NCI-H1092 treated with DMSO at 0.1 percent for 48 hours (cell line): Measurements from ENCODE around the gene HDHD2.
A peak's percentile ranks its signal among the peaks of the same experiment; 100 is the strongest.
"Not testable (repeated sequence)": the region's sequence is repeated elsewhere in the genome, so short reads cannot be mapped to it uniquely, and the experiment has no call there.

Experiments used
- DNase-seq: peaks from one replicate; lab custom pipeline; 2025; lab: John Stamatoyannopoulos, UW

HDHD2 gene, protein sequence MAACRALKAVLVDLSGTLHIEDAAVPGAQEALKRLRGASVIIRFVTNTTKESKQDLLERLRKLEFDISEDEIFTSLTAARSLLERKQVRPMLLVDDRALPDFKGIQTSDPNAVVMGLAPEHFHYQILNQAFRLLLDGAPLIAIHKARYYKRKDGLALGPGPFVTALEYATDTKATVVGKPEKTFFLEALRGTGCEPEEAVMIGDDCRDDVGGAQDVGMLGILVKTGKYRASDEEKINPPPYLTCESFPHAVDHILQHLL

DNA sequence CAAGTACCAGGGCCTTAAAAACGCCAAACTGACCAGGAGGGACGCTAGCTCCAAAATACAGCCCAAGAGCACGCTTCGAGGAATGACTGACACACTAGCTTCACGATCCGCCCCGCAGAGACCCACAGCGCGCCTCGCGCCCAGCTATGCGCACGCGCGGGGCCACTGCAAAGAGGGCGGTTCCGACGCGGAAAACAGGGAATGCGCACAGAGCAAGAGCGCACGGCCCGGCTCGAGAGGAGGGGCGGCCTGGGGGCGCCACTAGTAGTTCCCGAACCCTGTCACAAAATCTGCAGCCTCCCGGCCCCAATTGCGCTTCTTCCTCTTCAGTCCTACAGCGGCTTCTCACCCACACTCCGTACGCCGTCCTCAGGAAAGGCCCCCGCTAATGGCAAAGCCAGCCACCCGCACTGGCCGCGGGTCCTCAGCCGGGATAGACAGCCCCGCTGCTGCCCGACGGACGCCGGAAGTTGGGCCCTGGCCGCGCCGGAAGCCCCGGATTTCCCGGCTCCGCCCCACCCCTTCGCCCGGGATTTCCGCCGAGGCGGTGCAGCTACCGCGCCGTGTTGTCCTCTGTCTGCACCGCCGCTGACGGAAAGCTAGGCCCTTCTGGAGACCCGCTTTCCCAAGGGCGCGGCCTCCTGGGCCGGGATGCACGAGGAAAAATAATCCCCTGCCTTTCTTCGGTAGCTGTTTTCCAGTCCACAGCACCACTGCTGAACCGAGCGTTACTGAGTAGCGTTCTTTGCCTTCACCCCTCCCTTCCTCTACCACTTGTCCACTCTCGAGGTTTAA lies at the start of gene HDHD2:
HDHD2 (minus strand) TSS at position 472 of the 795 bp plus-strand sequence. CDS start 14,061 bp downstream, outside the sequence.
- DNase-seq = peak; percentile 91

DNA sequence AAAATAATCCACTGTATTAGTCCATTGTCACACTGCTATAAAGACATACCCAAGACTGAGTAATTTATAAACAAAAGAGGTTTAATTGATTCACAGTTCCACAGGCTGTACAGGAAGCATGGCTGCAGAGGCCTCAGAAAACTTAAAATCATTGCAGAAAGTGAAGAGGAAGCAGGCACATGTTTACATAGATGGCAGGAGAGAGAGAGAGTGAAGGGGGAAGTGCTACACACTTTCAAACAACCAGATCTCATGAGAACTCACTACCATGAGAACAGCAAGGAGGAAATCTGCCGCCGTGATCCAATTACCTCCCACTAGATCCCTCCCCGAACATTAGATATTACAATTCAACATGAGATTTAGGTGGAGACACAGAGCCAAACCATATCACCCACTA lies 45.7 kb upstream of the HDHD2 start:
- DNase-seq = not testable (repeated sequence)

DNA sequence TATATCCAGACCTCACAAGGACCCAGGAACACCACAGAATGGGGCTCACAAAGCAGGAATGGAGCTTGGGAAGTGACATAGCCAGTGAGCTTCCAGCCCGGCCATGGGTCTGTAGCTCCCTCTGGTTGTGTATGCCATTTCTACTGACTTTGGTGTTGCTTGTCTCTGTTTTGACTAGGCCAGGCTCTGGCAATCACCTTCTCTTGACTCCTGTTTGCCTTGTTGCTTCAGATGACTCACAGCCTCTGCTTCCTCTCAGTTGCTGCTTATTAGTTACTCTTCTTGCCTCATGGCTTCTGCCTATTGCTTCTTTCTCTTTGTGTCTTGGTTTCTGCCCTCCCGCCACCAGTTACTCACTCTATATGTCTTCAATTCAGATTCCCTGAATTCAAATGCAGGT lies 41.7 kb upstream of the HDHD2 start:
- no peak for DNase-seq

DNA sequence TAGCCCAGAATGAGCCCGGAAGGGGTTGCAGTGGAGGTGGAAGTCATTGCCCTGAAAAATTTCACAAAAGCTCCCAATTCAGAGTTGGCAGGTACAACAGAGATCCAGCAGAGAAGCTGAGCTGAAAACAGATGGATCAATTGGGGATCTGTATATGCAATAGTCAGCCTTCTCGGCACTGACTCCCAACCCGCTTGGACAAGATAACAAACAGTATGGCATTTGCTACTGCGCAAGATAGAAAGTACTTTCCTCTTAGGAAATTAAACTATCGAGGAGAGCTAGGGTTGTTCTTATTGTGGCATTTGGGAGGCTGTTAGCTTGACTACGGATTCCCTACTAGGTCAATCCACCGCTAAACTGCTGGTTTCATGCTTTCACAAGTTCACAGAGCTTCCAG lies 37.4 kb upstream of the HDHD2 start:
- DNase-seq = no peak

DNA sequence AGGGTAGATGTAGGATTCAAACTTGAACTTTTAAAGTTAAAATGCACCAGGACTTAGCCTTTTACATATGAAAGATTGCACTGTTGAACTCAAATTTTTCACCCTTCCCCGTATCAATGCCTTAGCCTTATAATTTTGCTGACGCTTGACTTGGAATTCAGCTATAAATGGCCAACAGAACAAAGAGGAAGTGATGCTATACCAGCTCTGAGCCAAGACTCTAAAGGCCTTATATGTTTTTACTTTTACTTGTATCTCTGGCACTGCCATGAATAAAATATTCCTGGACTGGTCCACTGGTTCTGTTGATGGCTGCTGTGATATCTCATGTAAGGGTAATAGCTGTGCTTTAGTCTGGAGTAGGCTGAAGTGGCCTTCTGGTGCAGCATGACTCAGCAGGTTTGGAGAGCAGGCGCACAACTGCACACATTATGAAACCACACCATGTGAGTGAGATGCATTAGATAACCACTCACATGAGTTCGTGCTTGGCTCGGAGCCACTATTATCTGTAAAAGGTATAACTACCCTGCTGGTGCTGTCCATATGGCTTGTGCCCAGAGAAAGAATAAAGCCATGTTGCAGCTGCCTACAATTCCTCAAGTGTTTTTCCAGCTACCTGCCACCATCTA lies 34.2 kb upstream of the HDHD2 start:
- no peak for DNase-seq

DNA sequence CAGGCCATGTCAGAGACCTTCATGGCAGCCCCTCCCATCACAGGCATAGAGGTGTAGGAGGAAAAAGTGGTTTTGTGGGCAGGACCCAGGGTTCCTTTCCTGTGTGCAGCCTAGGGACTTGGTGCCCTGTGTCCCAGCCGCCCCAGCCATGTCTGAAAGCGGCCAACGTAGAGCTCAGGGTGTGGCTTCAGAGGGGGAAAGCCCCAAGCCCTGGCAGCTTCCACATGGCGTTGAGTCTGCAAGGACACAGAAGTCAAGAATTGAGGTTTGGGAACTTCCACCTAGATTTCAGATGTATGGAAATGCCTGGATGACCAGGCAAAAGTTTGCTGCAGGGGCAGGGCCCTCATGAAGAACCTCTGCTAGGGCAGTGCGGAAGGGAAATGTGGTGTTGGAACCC lies 31.9 kb upstream of the HDHD2 start:
- not testable (repeated sequence) for DNase-seq

DNA sequence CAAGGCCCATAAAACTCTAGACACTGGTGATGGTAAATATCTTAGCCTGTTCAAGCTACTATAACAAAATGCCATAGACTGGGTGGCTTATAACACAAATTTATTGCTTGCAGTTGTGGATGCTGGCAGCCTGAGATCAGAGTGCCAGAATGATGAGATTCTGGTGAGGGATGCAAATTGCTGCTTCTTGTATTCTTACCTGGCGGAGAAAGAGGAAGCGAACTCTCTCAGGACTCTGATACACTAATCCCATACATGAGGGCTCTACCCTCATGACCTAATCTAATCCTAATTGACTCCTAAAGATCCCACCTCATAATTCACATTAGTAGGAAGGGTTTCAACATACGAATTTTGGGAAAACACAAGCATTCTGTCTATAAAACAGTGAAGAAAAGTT lies 30.5 kb upstream of the HDHD2 start:
- no peak for DNase-seq

DNA sequence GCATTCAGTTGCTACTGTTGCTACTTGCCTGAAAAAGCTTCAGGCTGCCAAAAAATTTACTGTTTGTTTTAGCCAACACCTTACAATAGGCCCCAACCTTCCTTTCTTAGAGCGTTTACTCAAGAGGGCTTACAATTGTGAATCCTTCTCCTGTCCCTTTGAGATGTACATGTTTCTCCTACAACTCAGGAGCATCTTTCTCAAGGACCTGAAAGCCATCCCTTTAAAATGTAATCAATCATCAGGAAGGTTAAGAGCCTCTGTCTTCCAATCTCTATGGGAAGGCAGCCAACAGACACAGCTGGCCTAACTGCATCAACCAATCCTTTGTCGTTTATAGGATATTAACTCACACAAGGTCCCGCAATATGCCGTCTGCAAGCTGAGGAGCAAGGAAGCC lies 29.2 kb upstream of the HDHD2 start:
- DNase-seq = peak; percentile 89

DNA sequence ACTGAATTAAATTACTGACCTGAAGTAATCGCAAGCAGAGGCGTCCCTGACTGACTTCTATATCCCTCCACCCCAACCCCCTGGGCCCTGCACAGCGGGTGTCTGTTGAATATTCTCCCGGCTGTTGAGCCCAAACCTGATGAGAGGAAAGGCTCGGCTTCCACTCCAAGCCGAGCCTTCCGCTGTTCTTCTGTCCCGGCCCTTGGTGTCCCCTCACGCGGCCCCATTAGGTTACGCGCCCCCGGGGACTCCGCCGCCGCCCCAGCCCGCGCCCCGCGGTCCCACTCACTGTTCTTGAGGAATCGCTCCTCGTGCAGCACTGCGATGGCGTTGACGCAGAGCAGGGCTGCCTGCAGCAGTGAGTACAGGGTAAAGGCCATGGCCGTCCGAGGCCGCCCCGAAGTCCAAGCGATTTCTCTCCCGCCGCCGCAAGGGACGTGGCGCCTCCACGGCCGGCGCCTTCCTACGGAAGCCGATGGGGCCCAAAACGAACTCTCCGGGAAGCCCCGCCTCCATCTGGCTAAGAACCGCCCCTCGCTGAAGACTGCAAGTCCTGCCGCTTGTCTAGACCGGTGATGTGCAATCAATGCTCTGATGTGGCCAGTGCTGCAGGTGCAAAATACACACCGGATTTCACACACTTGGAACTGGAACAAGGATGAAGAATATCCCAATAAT lies 25.7 kb upstream of the HDHD2 start, which contains the start of gene IER3IP1:
IER3IP1 (minus strand) TSS at position 467 of the 678 bp plus-strand sequence; CDS start at position 380, 87 bp downstream.
- peak; percentile 95 for DNase-seq

DNA sequence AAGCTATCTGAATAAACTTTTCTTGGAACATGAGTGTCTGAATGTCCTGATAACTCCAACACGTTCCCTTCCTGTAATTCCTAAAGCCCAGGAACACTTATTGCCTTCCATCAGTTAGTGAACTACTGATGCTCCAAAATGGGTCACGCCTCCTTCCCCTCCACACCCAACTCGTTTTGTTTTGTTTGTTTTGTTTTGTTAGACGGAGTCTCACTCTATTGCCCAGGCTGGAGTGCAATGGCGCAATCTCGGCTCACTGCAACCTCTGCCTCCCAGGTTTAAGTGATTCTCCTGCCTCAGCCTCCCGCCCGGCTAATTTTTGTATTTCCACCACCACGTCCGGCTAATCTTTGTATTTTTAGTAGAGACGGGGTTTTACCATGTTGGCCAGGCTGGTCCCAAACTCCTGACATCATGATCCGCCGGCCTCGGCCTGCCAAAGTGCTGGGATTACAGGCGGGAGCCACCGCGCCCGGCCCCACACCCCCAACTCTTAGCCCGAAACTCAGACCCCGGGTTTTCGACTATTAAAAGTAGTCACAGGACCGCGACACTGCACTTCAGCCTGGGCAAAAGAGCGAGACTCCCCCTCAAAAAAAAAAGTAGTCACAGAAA lies 25.1 kb upstream of the HDHD2 start:
- DNase-seq = peak; percentile 39

DNA sequence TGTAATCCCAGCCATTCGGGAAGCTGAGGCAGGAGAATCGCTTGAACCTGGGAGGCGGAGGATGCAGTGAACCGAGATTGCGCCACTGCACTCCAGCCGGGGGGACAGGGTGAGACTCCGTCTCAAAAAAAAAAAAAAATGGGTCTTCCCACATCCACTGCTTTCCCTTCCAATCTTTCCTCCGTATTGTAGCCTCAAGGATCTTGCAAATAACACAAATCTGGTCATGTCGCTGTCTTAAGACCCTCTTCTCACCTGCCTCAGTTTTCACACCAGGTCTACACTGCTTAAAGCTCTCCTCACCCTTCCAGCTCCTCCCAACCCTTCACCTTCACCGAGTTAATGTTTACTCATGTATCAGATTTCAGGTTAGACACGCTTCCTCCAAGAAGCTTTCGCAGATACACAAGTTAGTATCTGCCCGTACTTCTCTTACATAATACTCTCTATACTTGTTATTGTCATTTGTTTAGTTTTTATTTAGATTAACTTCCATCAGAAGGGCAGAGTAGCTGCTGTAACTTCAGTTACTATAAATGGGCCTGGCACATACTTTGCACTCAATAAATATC lies 24.3 kb upstream of the HDHD2 start:
- DNase-seq = no peak

DNA sequence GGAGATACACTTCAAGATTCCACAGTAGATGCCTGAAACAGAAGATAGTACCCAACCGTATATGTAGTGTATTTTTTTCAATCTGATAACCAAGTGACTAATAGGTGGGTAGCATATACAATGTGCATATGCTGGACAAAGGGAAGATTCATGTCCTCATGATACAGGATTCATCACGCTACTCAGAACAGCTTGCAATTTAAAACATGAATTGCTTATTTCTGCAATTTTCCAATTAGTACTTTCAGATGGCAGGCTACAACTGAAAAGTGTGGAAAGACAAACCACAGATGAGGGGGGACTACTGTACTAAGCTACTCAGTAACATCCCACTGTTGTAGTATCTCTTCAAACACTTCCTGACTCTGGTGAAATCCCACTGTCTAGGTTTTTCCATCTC lies 22.2 kb upstream of the HDHD2 start:
- no peak for DNase-seq

DNA sequence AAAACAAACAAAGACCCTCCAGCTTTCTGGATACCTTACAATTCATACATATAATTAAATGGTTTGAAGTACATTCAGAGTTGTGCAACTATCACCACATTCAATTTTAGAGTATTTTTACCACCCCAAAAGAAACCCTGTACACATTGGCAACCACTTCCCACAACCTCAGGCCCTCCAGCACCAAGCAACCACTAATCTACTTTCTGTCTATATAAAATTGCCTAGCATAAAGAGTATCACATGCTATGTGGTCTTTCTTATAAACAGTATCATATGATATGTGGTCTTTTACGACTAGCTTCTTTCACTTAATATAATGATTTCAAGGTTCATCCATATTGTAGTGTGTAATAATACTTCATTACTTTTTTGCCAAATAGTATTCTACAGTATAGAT lies 18.6 kb upstream of the HDHD2 start:
- DNase-seq = no peak

DNA sequence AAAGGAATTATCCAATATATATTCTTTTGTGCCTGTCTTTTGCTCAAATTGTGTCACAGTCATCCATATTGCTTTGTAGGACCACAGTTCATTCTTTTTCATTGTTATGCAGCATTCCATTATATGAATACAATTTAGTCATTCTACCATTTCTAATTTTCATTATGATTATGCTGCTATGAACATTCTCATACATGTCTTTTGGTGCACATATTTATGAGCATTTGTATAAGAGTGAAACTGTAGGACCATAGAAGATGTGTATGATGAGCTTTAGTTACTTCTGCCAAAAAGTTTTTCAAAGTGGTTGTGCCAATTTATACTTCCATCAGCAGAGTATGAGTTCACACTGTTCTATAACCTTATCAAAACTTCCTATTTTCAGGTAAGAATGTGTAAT lies 18.2 kb upstream of the HDHD2 start:
- DNase-seq = no peak

DNA sequence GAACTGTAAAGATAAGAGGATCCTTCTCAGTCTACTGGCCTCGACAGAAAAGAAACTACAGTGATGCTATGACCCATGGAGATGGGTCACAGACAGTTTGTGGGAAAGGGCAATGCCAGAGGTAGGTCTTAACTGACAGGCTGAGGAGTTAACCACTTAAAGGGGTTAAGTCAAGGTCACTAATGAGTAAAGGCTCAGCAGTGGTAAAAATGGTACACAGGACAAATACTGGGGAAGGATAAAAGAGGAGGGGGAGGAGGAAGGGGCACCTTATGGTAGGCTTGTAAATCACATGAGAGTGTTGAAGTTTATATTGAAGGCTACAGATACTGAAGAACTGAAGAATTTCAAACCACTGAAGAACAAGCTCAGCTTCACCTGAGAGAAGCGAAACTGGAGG lies 16.0 kb upstream of the HDHD2 start:
- no peak for DNase-seq

DNA sequence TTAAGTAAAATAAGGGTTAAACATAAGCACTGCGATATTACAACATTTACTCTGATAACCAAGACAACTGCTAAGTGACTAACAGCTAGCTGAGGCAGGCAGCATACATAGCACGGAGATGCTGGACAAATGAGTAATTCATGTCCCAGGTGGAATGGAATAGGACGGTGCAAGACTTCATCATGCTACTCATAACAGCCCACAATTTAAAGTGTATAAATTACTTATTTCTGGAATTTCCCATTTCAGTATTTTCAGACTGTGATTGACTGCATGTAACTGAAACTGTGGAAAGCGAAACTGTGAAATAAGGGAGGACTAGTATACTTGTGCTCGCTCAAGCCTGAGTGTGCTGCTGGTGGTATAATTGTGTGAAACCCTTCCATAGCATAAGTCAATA lies 12.9 kb upstream of the HDHD2 start:
- DNase-seq = no peak

DNA sequence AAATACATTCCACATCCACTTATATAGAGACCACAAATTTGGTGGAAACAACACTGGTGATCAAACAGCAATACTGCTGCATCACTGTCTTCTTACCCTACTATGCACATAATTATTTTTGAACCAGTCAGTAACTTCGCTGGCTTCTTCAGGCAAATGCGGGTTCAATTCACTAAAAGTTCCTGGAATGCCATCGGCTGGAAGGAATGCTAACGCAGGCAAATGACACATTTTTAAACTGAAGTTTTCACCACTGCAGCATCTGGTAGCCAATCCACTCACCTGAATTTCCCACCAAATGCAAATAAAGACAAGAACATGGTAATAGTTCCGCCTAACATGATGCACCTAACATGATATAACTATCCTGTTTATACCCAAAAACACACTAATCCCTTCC lies 10.0 kb upstream of the HDHD2 start:
- no peak for DNase-seq

DNA sequence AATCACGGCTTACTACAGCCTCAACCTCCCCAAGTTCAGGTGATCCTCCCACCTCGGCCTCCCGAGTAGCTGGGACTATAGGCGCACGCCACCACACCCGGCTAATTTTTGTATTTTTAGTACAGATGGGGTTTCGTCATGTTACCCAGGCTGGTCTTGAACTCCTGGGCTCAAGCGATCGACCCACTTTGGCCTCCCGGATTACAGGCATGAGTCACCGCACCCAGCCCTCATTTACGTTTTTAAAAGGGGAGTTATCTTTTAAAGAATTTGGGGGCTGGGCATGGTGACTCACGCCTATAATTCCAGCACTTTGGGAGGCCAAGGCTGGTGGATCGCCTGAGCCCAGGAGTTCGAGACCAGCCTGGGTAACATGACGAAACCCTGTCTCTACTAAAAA lies 8.1 kb upstream of the HDHD2 start:
- not testable (repeated sequence) for DNase-seq

DNA sequence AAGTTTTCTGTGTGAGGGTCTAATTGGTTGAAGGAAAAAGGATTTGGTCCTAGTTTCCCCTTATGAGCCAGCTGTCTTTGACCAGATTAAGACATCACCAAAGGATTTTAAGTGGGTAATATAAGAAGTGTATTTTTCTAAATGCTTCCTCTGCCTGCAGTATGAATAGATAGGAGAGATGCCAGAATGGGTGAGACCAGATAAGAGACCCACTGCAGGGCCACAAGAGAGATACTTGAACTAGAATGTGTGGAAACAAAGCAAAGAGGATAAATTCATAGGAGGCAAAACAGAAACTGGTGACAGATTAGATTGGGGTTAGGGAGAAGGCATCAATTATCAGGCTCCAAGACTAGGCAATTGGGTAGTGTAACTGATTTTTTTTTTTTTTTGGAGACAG lies 1.1 kb upstream of the HDHD2 start:
- DNase-seq = no peak

DNA sequence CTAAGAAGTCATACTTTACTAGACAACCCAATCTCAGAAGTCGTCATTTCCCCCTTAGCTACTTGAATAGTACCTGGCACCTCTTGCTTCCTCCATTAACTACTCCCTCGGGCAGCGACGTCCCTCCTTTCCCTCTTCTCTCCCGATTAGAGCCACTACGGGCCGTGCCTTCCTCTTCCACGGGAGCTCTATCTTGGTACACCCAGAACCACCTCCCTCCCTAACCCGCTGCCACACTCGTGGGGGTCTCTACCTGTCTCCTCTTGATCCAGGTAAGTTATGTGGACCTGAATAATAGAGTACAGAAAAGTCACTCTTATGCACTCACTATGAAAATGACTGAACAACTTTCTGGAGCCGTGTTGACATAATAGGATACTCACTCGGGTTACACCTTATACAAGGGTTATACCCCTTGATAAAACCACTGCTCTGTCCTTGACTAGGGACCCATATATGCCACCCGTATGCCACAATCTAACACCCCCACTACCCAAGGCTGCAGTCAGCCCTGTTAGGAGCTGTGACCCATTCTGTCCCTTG lies 595 bp upstream of the HDHD2 start:
- DNase-seq = no peak

DNA sequence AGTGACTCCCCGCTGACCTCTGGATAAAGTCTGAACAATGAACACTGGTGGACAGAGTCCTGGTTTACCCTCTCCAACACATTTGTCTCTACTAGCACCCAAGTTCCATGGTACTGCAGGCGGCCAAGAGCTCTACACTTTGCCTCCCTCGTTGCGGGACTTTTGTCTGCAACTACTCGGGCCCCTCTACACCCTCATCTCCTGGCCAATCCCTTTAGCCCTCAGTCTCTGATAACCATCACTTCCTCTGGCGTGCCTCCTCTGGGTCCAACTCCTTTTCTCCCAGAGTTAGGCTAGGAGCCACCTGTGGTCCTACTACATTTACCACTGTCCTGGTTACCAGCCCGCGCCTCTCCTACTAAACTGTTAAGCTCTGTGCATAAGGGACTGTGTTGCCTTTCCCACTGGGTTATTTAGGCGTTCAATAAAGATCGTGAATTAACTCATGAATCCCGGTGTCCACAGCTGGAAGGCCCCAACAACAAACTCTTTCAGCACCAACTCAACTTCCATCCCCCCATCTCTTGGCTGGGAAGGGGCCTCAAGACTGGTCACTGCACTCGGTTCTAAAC lies 757 bp downstream of the HDHD2 start:
- no peak for DNase-seq
